Measurements from ENCODE around the gene KRABD2.

KRABD2 gene

GRCh38 chr17:8369944-8370343, 6.6 kb downstream of the KRABD2 start:
- Histone ChIP-seq H3F3A (replicated peaks; ENCODE audit: low read depth) (no peaks in the 10 kb centered on the region), H3K4me1 (ENCODE audit: insufficient read depth) (no peaks in the 10 kb centered on the region), H2AFZ (no peak overlapping the region), H3K4me2 (no peak overlapping the region), H3K4me3 (no peak overlapping the region), H3K36me3 (ENCODE audit: insufficient read depth) (peaks cover 11% of the 10 kb centered on the region; the same call in 1 of the 2 replicates), H3K27me3 (ENCODE audit: insufficient read depth) (no peaks in the 10 kb centered on the region), H3K79me2 (replicated peaks; ENCODE audit: insufficient read depth) (no peaks in the 10 kb centered on the region), H3K27ac (ENCODE audit: low read depth) (no peak overlapping the region), H3K9me2 (ENCODE audit: insufficient read depth) (no peaks in the 10 kb centered on the region), H4K20me1 (replicated peaks; ENCODE audit: insufficient read depth) (no peaks in the 10 kb centered on the region)
- no peaks in the 10 kb centered on the region for H3K4me1 Mint-ChIP-seq
- DNase-seq (ENCODE audit: low spot score) (no peak), ATAC-seq (no peak)
- TF ChIP-seq CREB1 (CRISPR knock-in tag; IDR thresholded peaks at IDR 0.05; ENCODE audit: low read depth): no peak
- TF ChIP-seq ETS1 (IDR thresholded peaks at IDR 0.05): no peak
- TF ChIP-seq STAT1 (IDR thresholded peaks at IDR 0.05; ENCODE audit: unreplicated experiment): no peak
- no peak for TF ChIP-seq ZNF114 (CRISPR knock-in tag; IDR thresholded peaks at IDR 0.05)
- TF ChIP-seq JUNB (IDR thresholded peaks at IDR 0.05; ENCODE audit: unreplicated experiment): no peak
- TF ChIP-seq REST (IDR thresholded peaks at IDR 0.05; ENCODE audit: unreplicated experiment): no peak
- no peak for TF ChIP-seq ZNF331 (CRISPR knock-in tag; IDR thresholded peaks at IDR 0.05; ENCODE audit: low read depth)
- TF ChIP-seq POLR2AphosphoS5 (IDR thresholded peaks at IDR 0.05; ENCODE audit: low read depth): no peak
- TF ChIP-seq EZH2phosphoT487 (IDR thresholded peaks at IDR 0.05; ENCODE audit: unreplicated experiment): no peak
- peaks cover 35% of the 10 kb centered on the region for H3K36me3 Mint-ChIP-seq (ENCODE audit: low read depth)
- no peaks in the 10 kb centered on the region for H3K9me3 Mint-ChIP-seq
- H3K4me3 Mint-ChIP-seq: no peak overlapping the region
- H3K27me3 Mint-ChIP-seq (ENCODE audit: insufficient read depth, low read depth, poor library complexity): peaks cover 5% of the 10 kb centered on the region
- no peak overlapping the region for H3K27ac Mint-ChIP-seq

GRCh38 chr17:8368193-8368592, 8.3 kb downstream of the KRABD2 start:
- Mint-ChIP-seq H3K36me3 (ENCODE audit: low read depth) (peaks cover 30% of the 10 kb centered on the region), H3K27ac (no peak overlapping the region), H3K4me3 (no peak overlapping the region), H3K27me3 (ENCODE audit: insufficient read depth, low read depth, poor library complexity) (peaks cover 5% of the 10 kb centered on the region), H3K4me1 (no peaks in the 10 kb centered on the region), H3K9me3 (no peaks in the 10 kb centered on the region)
- DNase-seq (ENCODE audit: low spot score): no peak
- Histone ChIP-seq H3K9me2 (ENCODE audit: insufficient read depth) (no peaks in the 10 kb centered on the region), H3K4me2 (no peak overlapping the region), H3K4me1 (ENCODE audit: insufficient read depth) (no peaks in the 10 kb centered on the region), H4K20me1 (replicated peaks; ENCODE audit: insufficient read depth) (no peaks in the 10 kb centered on the region), H3K27me3 (ENCODE audit: insufficient read depth) (no peaks in the 10 kb centered on the region), H2AFZ (no peak overlapping the region), H3F3A (replicated peaks; ENCODE audit: low read depth) (no peaks in the 10 kb centered on the region), H3K36me3 (ENCODE audit: insufficient read depth) (peaks cover 11% of the 10 kb centered on the region; the same call in 1 of the 2 replicates), H3K27ac (ENCODE audit: low read depth) (no peak overlapping the region), H3K79me2 (replicated peaks; ENCODE audit: insufficient read depth) (no peaks in the 10 kb centered on the region), H3K4me3 (no peak overlapping the region)
- ATAC-seq: no peak
- TF ChIP-seq STAT1 (IDR thresholded peaks at IDR 0.05; ENCODE audit: unreplicated experiment): no peak
- no peak for TF ChIP-seq EZH2phosphoT487 (IDR thresholded peaks at IDR 0.05; ENCODE audit: unreplicated experiment)
- TF ChIP-seq NANOG (IDR thresholded peaks at IDR 0.05; ENCODE audit: borderline replicate concordance): no peak
- TF ChIP-seq CREB1 (CRISPR knock-in tag; IDR thresholded peaks at IDR 0.05; ENCODE audit: low read depth): no peak
- no peak for TF ChIP-seq CTCF (conservative IDR thresholded peaks at IDR 0.05; ENCODE audit: low read depth in 2 of 2)

All from GM23338 (cell line).